Body of pancreas (tissue), 4 donors: Measurements from ENCODE around the gene GPR183. TPM values are rescaled to one million over a fixed set of nuclear protein-coding genes. Genes with fewer than 3 reads are reported as not detected.

Experiments used
- ATAC-seq: fragments of 150-250 bp; one replicate; pipeline ENCODE4 v1.9.1; 2016
- DNase-seq, 4 donors: peaks; one replicate each; pipeline ENCODE4 v3.0.0-alpha.2; 2019
- H3K27ac ChIP-seq, 4 donors: fragments of 200-600 bp; sonication (generic); 1 replicate in 3 of 4; 2 replicates in 1 of 4; pipeline versions ENCODE4 v1.5.1 to v1.6.1; 2016 to 2019; ENCODE audit warnings: mild to moderate bottlenecking in 1 of 4, mixed read lengths in 1 of 4, moderate library complexity in 1 of 4
- H3K27me3 ChIP-seq, 2 donors: fragments of 200-600 bp; sonication (generic); one replicate each; pipeline ENCODE4 v1.6.0; 2016; ENCODE audit warnings: mild to moderate bottlenecking in 1 of 2
- H3K36me3 ChIP-seq, 2 donors: fragments of 200-600 bp; sonication (generic); replicated peaks in 1 of 2; 2 replicates each; pipeline ENCODE4 v1.5.1; 2016; ENCODE audit warnings: low read depth in 2 of 2; ENCODE audit not compliant: insufficient read depth in 1 of 2
- H3K4me1 ChIP-seq: fragments of 200-600 bp; sonication (generic); one replicate; pipeline ENCODE4 v1.6.0; 2016
- H3K4me3 ChIP-seq, 2 donors: fragments of 200-600 bp; sonication (generic); 1 replicate in 1 of 2; 2 replicates in 1 of 2; pipeline ENCODE4 v1.5.1; 2016 to 2019
- H3K9me3 ChIP-seq, 3 donors: fragments of 200-600 bp; sonication (generic); 1 replicate in 2 of 3; 2 replicates in 1 of 3; pipeline ENCODE4 v1.5.1; 2016
- CTCF ChIP-seq, 7 experiments: fragments of 450-650 bp in 4 of 7; fragments of 200-600 bp in 3 of 7; sonication (generic) in 3 of 7; IDR thresholded peaks; one replicate each; pipeline ENCODE4 v1.5.1; 2016 to 2019; ENCODE audit warnings: antibody characterized with exemption in 7 of 7
- POLR2A ChIP-seq, 3 donors: fragments of 450-650 bp; IDR thresholded peaks; one replicate each; pipeline ENCODE4 v1.6.1; 2016; ENCODE audit warnings: antibody characterized with exemption in 3 of 3, mild to moderate bottlenecking in 2 of 3
- WGBS, 2 donors: methylation state at CpG; one replicate each; pipeline ENCODE4 v1.1.5; 2017; 5-methylcytosine and 5-hydroxymethylcytosine counted together
- intact Hi-C: fragments of 100-400 bp; cut with DNase I; formaldehyde crosslinking; loops from one replicate; pipeline ENCODE4 v1.15.1; 2023
- total RNA-seq, 2 donors: library from RNA; depleted of rRNA; stranded (reverse); fragments of >200 nt; gene quantifications; one replicate each; pipeline ENCODE4 v1.1.0, GENCODE V29; 2016

Gene GPR183
- total RNA-seq, 2 donors from 2014 or later = 3.6 TPM; not detected in 1

- H3K4me1 ChIP-seq = peaks cover 4% of the 10 kb centered on the region
- no peaks in the 10 kb centered on the region for H3K9me3 ChIP-seq
- H3K36me3 ChIP-seq = no peaks in the 10 kb centered on the region
- H3K27me3 ChIP-seq = no peaks in the 10 kb centered on the region
- TF ChIP-seq POLR2A (IDR thresholded peaks at IDR 0.05) (no peak), CTCF (IDR thresholded peaks at IDR 0.05) (no peak)
- intact Hi-C loops = no loop called here
- no peak overlapping the region for H3K27ac ChIP-seq
- ATAC-seq (no peak), DNase-seq (no peak)
- no peak overlapping the region for H3K4me3 ChIP-seq
- WGBS, 2 donors = 87 to 98% methylated on average over 8 of the region's 8 CpGs
Measured at GRCh38 chr13:99302637-99303505, 4.3 kb downstream of the GPR183 start.

DNA sequence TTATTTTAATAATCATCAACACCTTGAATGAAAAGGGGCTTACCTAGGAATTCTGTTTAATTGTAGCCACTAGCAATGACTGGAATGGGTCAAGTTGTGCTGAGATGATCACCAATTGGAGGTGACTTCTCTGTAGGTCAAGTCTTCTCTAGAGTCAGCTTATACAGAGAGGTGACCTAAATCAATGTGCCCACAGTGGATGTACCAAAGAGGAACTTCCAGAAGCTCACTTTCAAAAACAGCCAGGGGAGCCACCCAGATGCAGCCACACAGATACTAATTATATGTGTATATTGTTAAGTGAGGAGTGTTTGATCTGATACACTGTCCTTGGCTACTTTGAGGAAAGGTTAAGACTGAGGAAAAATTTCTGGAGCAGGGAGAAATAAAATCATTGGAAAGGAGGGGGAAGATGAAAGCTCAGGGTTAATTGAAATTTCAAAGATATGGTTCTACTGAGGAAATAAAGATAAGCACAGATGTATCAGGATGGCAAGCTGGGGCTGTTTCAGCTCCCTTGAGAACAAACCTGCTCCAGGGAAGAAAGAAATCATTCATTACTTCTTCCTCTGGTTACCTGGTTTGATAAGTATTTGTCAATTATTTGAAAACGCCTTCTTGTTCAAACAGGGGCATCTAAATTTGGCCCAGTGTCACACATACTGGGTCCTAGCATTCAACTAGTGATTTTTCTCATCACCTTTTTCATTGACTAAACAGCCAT, 5.1 kb downstream of the GPR183 start:
- Histone ChIP-seq H3K27me3 (no peaks in the 10 kb centered on the region), H3K4me1 (no peaks in the 10 kb centered on the region), H3K9me3 (no peaks in the 10 kb centered on the region), H3K36me3 (no peaks in the 10 kb centered on the region), H3K4me3 (no peak overlapping the region), H3K27ac (no peak overlapping the region)
- intact Hi-C loops = no loop called here
- ATAC-seq = no peak
- no peak for DNase-seq
- TF ChIP-seq CTCF (IDR thresholded peaks at IDR 0.05) = no peak
- no peak for TF ChIP-seq POLR2A (IDR thresholded peaks at IDR 0.05)
- WGBS, 2 donors = 43 to 48% methylated on average over 1 of the region's 1 CpG

DNA sequence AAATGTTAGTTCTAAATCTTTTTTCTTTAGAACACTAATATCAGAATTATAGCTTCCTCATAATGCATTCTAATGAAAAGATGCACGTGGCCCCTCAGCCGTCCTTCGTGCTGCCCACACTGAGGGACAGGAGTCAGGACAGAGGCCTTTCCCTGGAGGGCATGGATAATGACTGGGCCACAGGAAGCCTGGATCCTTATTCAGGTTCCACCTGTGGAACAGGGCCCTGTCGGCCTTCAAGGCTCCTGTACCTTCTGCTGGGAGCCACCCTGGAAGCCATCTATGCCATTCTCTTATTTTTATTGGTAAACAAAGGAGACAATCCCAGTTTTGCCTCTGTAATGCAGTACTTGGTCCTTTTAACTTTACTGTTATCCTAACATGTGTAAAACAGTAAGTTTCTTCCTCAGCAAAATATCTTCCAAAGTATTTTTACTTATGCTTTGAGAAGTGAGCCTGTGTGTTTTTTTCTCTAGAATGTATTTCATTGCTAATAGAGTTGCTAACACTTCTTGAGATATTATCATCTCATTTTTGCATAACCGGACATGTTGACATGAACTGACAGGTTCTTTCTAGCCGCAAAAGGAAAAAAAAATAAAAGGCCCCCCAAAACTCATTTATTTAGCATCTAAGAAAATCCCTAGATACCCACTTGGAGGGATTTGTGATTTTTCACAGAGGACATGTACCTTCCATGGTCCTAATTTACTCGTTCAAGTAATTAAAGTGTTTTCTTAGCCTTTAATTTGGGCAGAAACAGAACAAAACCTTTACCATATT, 6.0 kb downstream of the GPR183 start:
- H3K9me3 ChIP-seq = no peaks in the 10 kb centered on the region
- no peak for ATAC-seq
- H3K4me3 ChIP-seq = no peak overlapping the region
- WGBS, 2 donors = 86 to 88% methylated on average over 7 of the region's 7 CpGs
- H3K27ac ChIP-seq = no peak overlapping the region
- DNase-seq = no peak
- no peaks in the 10 kb centered on the region for H3K27me3 ChIP-seq
- H3K4me1 ChIP-seq = no peaks in the 10 kb centered on the region
- intact Hi-C loops = no loop called here
- no peaks in the 10 kb centered on the region for H3K36me3 ChIP-seq
- TF ChIP-seq POLR2A (IDR thresholded peaks at IDR 0.05) (no peak), CTCF (IDR thresholded peaks at IDR 0.05) (no peak)

- no peaks in the 10 kb centered on the region for H3K36me3 ChIP-seq
- WGBS, 2 donors = 86 to 95% methylated on average over 4 of the region's 4 CpGs
- H3K27me3 ChIP-seq = no peaks in the 10 kb centered on the region
- no peaks in the 10 kb centered on the region for H3K4me1 ChIP-seq
- H3K4me3 ChIP-seq = no peak overlapping the region
- H3K27ac ChIP-seq = no peak overlapping the region
- no peak for TF ChIP-seq CTCF (IDR thresholded peaks at IDR 0.05)
- TF ChIP-seq POLR2A (IDR thresholded peaks at IDR 0.05) = no peak
- no peaks in the 10 kb centered on the region for H3K9me3 ChIP-seq
- intact Hi-C loops = no loop called here
- ATAC-seq = no peak
- DNase-seq = no peak
Measured at GRCh38 chr13:99299920-99300341, 7.3 kb downstream of the GPR183 start.
